GM12891 (cell line): Measurements from ENCODE around the gene CDH5.

Experiments used
- PAX5 ChIP-seq: IDR thresholded peaks from 2 replicates; pipeline ENCODE4 v1.6.1; 2011; ENCODE audit warnings: low read length, moderate library complexity, mild to moderate bottlenecking; ENCODE audit not compliant: insufficient read depth, severe bottlenecking
- POLR2A ChIP-seq: IDR thresholded peaks from 2 replicates; pipeline ENCODE4 v1.6.1; 2011; ENCODE audit warnings: low read depth, low read length, control low read depth
- POLR2AphosphoS5 ChIP-seq: IDR thresholded peaks from 2 replicates; pipeline ENCODE4 v1.6.1; 2011; ENCODE audit warnings: low read depth, low read length, control low read depth
- POU2F2 ChIP-seq: IDR thresholded peaks from 2 replicates; pipeline ENCODE4 v1.6.1; 2011; ENCODE audit warnings: low read depth, mild to moderate bottlenecking, control low read depth, low read length, moderate library complexity
- SPI1 ChIP-seq: IDR thresholded peaks from 2 replicates; pipeline ENCODE4 v1.6.1; 2011; ENCODE audit warnings: low read depth, low read length, control low read depth
- TAF1 ChIP-seq: IDR thresholded peaks from 2 replicates; pipeline ENCODE4 v1.6.1; 2011; ENCODE audit warnings: low read depth, low read length, control low read depth

- TF ChIP-seq POLR2AphosphoS5 (no peak), POLR2A (no peak), TAF1 (no peak), SPI1 (no peak), POU2F2 (no peak), PAX5 (no peak)
Observed at GRCh38 chr16:66427036-66427860, 60.8 kb downstream of the CDH5 start, which contains the start of gene BEAN1.
